Measurements from ENCODE around the gene ECEL1. TPM values are rescaled to one million over a fixed set of nuclear protein-coding genes. Genes with fewer than 3 reads are reported as not detected.

Gene ECEL1
- total RNA-seq, 6 experiments from 2014 or later: 0.22 to 1.3 (median 0.83) TPM; not detected in 2

DNA sequence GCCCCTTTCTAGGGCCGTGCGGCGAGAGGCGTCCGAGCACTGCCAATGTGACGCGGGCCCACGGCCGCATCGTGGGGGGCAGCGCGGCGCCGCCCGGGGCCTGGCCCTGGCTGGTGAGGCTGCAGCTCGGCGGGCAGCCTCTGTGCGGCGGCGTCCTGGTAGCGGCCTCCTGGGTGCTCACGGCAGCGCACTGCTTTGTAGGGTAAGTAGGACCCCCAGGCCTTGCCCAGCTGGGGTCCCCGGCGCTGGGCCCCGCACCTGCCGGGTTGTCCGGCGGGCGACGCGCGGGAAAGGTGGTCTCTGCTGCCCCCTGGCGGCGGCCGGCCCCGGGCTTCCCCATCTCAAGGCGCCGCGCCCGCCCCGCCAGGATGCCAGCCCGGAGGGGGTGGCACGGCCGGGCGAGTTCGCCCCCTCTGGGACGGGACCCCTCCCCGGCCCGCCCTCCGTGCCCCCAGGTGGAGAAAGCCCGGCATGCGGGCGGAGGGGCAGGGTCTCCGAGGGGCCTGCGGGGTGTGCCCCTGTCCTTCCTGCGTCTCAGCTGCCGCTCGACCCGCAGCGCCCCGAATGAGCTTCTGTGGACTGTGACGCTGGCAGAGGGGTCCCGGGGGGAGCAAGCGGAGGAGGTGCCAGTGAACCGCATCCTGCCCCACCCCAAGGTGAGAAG, 34.5 kb upstream of the ECEL1 start:
- Histone ChIP-seq H3K9me3 (no peaks in the 10 kb centered on the region), H3K27ac (no peak overlapping the region), H3K4me1 (peaks cover 0 to 20% (median 0%) of the 10 kb centered on the region in 4 donors), H3K4me3 (peak overlapping the region in 1 of 3 donors; percentile 19), H3K36me3 (no peaks in the 10 kb centered on the region), H3K27me3 (peaks cover 14 to 27% of the 10 kb centered on the region in 2 donors)
- DNase-seq: peak in 2 of 3 donors; percentile 62 to 63
- peak; percentile 61 to 88 (median 74) for ATAC-seq
- WGBS (ENCODE audit: insufficient coverage, low coverage, low lambda C conversion rate, missing lambda C conversion rate): 7% methylated on average over 3 of the region's 66 CpGs
- intact Hi-C loops (cut with DNase I): loop anchor here in 1 of 2 donors (10.0 kb wide), 2 partner anchors 87 to 617 kb away; no protein-coding TSS in a partner anchor
- TF ChIP-seq POLR2A (IDR thresholded peaks at IDR 0.05) (no peak), CTCF (IDR thresholded peaks at IDR 0.05) (peak; percentile 86 to 94 (median 90))

DNA sequence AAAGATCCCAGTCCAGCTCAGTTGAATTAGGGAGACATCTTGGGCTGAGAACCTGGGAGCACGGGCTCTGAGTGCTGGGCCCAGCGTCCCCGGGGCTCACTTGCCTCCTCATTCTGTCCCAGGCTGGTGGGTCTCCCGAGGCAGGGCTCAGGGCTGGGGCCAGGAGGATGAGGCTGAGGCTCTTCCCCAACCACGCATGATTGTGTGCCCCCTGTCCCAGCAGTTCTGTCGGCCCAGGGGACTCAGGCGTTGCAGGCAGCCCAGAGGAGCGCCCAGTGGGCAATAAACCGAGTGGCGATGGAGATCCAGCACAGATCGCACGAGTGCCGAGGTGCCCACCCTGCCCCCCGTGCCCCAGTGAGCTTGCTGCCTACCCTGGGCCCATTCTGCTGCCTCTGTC, 33.5 kb upstream of the ECEL1 start:
- Histone ChIP-seq H3K9me3 (no peaks in the 10 kb centered on the region), H3K36me3 (no peaks in the 10 kb centered on the region), H3K4me1 (peaks cover 0 to 20% (median 0%) of the 10 kb centered on the region in 4 donors), H3K27me3 (peaks cover 14 to 27% of the 10 kb centered on the region in 2 donors), H3K4me3 (no peak overlapping the region), H3K27ac (no peak overlapping the region)
- TF ChIP-seq CTCF (IDR thresholded peaks at IDR 0.05) (no peak), POLR2A (IDR thresholded peaks at IDR 0.05) (no peak)
- ATAC-seq (no peak), DNase-seq (no peak)
- intact Hi-C loops (cut with DNase I): loop anchor here in 1 of 2 donors (10.0 kb wide), 2 partner anchors 86 to 616 kb away; no protein-coding TSS in a partner anchor
- WGBS (ENCODE audit: insufficient coverage, low coverage, low lambda C conversion rate, missing lambda C conversion rate): 33% methylated on average over 1 of the region's 14 CpGs

- intact Hi-C loops (cut with DNase I): loop anchor here in 1 of 2 donors (10.0 kb wide), 2 partner anchors 86 to 616 kb away; no protein-coding TSS in a partner anchor
- peaks cover 0 to 17% (median 0%) of the 10 kb centered on the region in 4 donors for H3K4me1 ChIP-seq
- H3K27me3 ChIP-seq: peaks cover 14 to 27% of the 10 kb centered on the region in 2 donors
- 65% methylated on average over 5 of the region's 15 CpGs for WGBS (ENCODE audit: insufficient coverage, low coverage, low lambda C conversion rate, missing lambda C conversion rate)
- no peak for ATAC-seq
- no peak for TF ChIP-seq CTCF (IDR thresholded peaks at IDR 0.05)
- no peak for TF ChIP-seq POLR2A (IDR thresholded peaks at IDR 0.05)
- H3K36me3 ChIP-seq: no peaks in the 10 kb centered on the region
- H3K27ac ChIP-seq: no peak overlapping the region
- no peak overlapping the region for H3K4me3 ChIP-seq
- DNase-seq: no peak
- H3K9me3 ChIP-seq: no peaks in the 10 kb centered on the region
Observed at GRCh38 chr2:232520489-232520888, 32.9 kb upstream of the ECEL1 start.

GRCh38 chr2:232519581-232520438, 32.2 kb upstream of the ECEL1 start, which contains the start of gene PRSS56:
Gene PRSS56, plus strand, starts transcription at chr2:232520388. Its CDS starts 211 bp downstream, at chr2:232520599.
- DNase-seq (no peak), ATAC-seq (no peak)
- WGBS (ENCODE audit: insufficient coverage, low coverage, low lambda C conversion rate, missing lambda C conversion rate): 64% methylated on average over 7 of the region's 19 CpGs
- Histone ChIP-seq H3K27me3 (peaks cover 14 to 27% of the 10 kb centered on the region in 2 donors), H3K9me3 (no peaks in the 10 kb centered on the region), H3K27ac (no peak within 1 kb of the TSS), H3K4me3 (no peak within 1 kb of the TSS), H3K4me1 (peaks cover 0 to 17% (median 0%) of the 10 kb centered on the region in 4 donors), H3K36me3 (no peaks in the 10 kb centered on the region)
- intact Hi-C loops (cut with DNase I): loop anchor here (10.0 kb wide), 3 partner anchors 65 to 615 kb away; partner anchors contain the start of gene ALPI (in 1 of the 2)
- no peak for TF ChIP-seq POLR2A (IDR thresholded peaks at IDR 0.05)
- TF ChIP-seq CTCF (IDR thresholded peaks at IDR 0.05): no peak

Data from right lobe of liver (tissue), 6 donors.